Bronchial epithelial cell (primary cell): ENCODE measurements around the gene EFR3B. TPM values are rescaled to one million over a fixed set of nuclear protein-coding genes. Genes with fewer than 3 reads are reported as not detected.
A peak's percentile ranks its signal among the peaks of the same experiment; 100 is the strongest.

ENCODE experiments used
- DNase-seq: peaks from one replicate; pipeline ENCODE4 v3.0.0-alpha.2; 2010; ENCODE audit warnings: low read depth
- FAIRE-seq: peaks from 2 replicates; lab custom pipeline; 2011; peaks lifted over from hg19 to GRCh38; lab: Jason Lieb, UNC
- H3K27me3 ChIP-seq: 2 replicates; pipeline ENCODE4 v1.5.1; 2011; ENCODE audit warnings: low read length; ENCODE audit not compliant: control insufficient read depth, insufficient read depth
- H3K36me3 ChIP-seq: 2 replicates; pipeline ENCODE4 v1.5.1; 2011; ENCODE audit warnings: low read length; ENCODE audit not compliant: control insufficient read depth, insufficient read depth
- H3K4me3 ChIP-seq: 2 replicates; pipeline ENCODE4 v1.5.1; 2011; ENCODE audit warnings: mild to moderate bottlenecking, low read depth, low read length, control low read depth
- total RNA-seq: library from RNA; depleted of rRNA; stranded (reverse); fragments of >200 nt; gene quantifications from 2 replicates; pipeline ENCODE4 v1.2.1, GENCODE V29; 2014
- TF ChIP-seq, protein P1 (sequence below): IDR thresholded peaks from 2 replicates; pipeline ENCODE4 v1.5.1; 2011; ENCODE audit warnings: mild to moderate bottlenecking, moderate library complexity, low read length, control low read depth, inconsistent platforms; ENCODE audit not compliant: insufficient read depth, severe bottlenecking

The EFR3B gene
- total RNA-seq, 1 donor from 2014 or later, result not detected

DNA sequence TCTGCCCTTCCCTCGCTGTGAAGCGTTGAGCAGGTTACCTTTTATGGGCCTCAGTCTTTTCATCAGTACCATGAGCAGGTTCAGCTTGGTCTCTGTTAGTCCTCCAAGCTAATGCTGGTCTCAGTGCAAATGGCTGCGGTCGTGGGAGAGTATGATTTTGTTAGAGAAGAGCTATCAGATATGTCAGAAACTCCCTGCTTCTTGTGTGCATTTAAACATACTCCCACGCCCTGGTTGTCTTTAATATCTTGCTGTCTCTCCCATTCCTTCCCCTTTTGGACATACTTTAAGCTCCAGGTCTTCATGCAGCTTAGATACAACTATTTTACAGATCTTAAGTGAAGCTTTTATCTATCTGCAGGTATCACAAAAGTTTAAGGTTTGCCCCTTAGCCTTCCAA, 62.9 kb downstream of the EFR3B start:
- Histone ChIP-seq H3K27me3 (no peaks in the 10 kb centered on the region), H3K4me3 (no peak overlapping the region), H3K36me3 (no peaks in the 10 kb centered on the region)
- FAIRE-seq (no peak), DNase-seq (no peak)
- TF ChIP-seq, protein P1, sequence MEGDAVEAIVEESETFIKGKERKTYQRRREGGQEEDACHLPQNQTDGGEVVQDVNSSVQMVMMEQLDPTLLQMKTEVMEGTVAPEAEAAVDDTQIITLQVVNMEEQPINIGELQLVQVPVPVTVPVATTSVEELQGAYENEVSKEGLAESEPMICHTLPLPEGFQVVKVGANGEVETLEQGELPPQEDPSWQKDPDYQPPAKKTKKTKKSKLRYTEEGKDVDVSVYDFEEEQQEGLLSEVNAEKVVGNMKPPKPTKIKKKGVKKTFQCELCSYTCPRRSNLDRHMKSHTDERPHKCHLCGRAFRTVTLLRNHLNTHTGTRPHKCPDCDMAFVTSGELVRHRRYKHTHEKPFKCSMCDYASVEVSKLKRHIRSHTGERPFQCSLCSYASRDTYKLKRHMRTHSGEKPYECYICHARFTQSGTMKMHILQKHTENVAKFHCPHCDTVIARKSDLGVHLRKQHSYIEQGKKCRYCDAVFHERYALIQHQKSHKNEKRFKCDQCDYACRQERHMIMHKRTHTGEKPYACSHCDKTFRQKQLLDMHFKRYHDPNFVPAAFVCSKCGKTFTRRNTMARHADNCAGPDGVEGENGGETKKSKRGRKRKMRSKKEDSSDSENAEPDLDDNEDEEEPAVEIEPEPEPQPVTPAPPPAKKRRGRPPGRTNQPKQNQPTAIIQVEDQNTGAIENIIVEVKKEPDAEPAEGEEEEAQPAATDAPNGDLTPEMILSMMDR, result no peak

DNA sequence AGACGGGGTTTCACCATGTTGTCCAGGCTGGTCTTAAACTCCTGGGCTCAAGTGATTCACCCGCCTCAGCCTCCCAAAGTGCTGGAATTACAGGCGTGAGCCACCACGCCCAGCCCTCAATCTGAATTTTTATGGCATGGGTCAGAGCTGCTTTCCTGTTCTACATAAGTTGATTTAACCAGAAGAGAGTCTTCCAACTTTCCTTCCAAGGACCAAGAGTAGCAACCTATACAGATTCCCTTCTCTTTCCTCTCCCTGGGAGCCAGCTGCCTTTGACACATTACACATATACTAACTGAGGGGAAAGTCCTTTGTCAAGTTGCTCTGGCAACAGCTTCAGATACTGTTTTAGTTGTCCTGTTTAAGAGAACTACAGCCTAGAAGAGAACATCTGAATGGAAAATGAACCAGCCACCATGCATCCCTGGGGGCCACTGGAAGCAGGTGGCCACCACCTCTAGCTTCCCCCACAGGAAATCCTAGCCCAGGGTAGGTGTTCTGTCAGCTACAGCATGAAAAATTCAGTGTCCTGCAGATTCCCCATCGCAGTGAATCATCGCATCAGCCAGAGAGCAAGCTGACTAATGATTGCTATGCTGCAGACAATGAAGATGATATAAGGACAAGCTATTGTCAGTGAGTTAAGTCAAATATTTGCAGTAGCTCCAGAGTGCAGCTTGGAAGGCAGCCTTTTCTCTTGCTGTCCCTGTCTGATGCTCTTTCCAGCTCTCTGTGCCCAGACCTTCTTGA, 63.6 kb downstream of the EFR3B start:
- DNase-seq, result peak; percentile 90

DNA sequence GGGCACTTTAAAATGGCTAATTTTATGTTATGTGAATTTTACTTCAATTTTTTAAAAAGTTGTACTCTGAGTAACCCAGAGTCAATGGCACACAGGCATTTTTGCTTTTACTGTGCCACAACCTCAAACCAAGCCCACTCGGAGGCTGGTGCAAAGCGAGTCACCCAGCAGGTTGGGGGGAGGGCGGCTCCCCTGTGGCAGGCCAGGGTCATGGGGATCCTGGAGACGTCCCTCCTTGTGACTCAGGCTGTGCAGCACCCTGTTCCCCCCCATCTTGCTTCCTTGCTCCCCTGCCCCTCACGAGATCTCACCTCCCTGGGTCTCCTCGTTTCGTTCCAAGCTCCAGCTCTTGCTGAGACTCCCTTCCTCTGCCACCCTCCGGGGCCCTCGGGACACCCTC, 67.9 kb downstream of the EFR3B start:
- TF ChIP-seq, protein P1, result no peak
- no peaks in the 10 kb centered on the region for H3K36me3 ChIP-seq
- no peak for DNase-seq
- FAIRE-seq, result no peak
- no peaks in the 10 kb centered on the region for H3K27me3 ChIP-seq
- H3K4me3 ChIP-seq, result no peak overlapping the region

More for the DNA sequence above, 63.6 kb downstream of the EFR3B start:
- TF ChIP-seq, protein P1, result no peak
- no peaks in the 10 kb centered on the region for H3K36me3 ChIP-seq
- FAIRE-seq, result peak; percentile 90
- H3K4me3 ChIP-seq, result no peak overlapping the region
- H3K27me3 ChIP-seq, result no peaks in the 10 kb centered on the region

GRCh38 chr2:25112113-25112512, 70.2 kb downstream of the EFR3B start:
- H3K4me3 ChIP-seq, result no peak overlapping the region
- TF ChIP-seq, protein P1, result no peak
- no peak for FAIRE-seq
- DNase-seq, result no peak
- H3K27me3 ChIP-seq, result no peaks in the 10 kb centered on the region
- H3K36me3 ChIP-seq, result no peaks in the 10 kb centered on the region

DNA sequence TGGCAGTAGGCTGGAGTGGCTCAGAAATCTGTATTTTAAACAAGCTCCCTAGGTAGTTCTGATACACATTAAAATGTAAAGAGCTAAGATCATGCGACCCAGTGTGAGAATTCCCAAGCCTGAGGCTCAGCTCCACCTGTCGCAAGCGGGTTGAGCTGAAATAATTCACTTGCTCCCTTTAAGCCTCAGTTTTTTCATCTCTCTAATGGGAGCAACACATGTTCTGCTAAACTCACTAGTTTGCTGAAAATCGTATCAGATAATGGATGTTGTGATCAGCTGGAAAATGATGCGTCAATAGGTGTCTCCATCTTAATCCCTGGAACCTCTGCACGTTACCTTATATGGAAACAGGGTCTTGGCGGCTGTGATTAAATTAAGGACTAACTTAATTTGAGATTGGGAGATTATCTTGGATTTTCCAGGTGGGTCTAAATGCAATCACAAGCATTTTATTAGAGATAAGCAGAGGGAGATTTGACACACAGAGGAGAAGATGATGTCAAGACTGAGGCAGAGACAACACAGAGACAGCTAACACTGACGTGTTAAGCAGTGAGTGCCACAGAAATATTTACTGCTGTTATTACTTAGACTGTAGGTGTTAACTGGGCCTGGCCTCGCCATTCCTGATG, 73.5 kb downstream of the EFR3B start:
- Histone ChIP-seq H3K4me3 (no peak overlapping the region), H3K36me3 (no peaks in the 10 kb centered on the region), H3K27me3 (no peaks in the 10 kb centered on the region)
- TF ChIP-seq, protein P1, result no peak
- DNase-seq, result no peak
- peak; percentile 32 for FAIRE-seq
